Measurements from ENCODE around the gene RSPO3.
"Not testable (repeated sequence)": the region's sequence is repeated elsewhere in the genome, so short reads cannot be mapped to it uniquely, and the experiment has no call there.

RSPO3 gene

DNA sequence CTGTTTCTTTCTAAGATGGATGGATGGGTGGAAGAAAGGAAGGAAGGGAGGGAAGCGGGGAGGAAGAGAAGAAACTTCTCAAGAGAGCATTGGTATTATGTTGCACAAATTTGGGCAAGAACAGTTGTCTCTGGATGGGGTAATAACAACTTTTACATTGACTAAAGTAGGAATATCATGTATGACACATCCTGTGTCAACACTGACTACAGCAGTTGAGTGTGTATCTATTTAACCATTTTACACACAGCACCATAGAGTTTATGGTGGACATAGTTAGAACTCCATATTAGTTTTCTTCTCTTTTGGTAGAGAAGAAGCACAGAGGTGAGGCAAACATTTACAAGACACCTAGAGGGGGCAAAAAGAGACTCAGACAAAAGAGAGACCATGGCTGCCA lies 103.9 kb downstream of the RSPO3 start:
- ATAC-seq = no peak
- TF ChIP-seq ARNTL (CRISPR knock-in tag; IDR thresholded peaks at IDR 0.05; ENCODE audit: borderline replicate concordance, low read depth) (no peak), ZFP30 (CRISPR knock-in tag; IDR thresholded peaks at IDR 0.05) (no peak), ZFP3 (CRISPR knock-in tag; IDR thresholded peaks at IDR 0.05) (no peak), RARB (CRISPR knock-in tag; IDR thresholded peaks at IDR 0.05) (no peak), PPARA (CRISPR knock-in tag; IDR thresholded peaks at IDR 0.05; ENCODE audit: borderline replicate concordance) (no peak), ISL1 (CRISPR knock-in tag; IDR thresholded peaks at IDR 0.05) (no peak), TCF4 (CRISPR knock-in tag; IDR thresholded peaks at IDR 0.05; ENCODE audit: borderline replicate concordance) (no peak), OSR1 (CRISPR knock-in tag; IDR thresholded peaks at IDR 0.05) (no peak), ZNF70 (CRISPR knock-in tag; IDR thresholded peaks at IDR 0.05) (no peak), GLIS3 (CRISPR knock-in tag; IDR thresholded peaks at IDR 0.05) (no peak), ZNF565 (CRISPR knock-in tag; conservative IDR thresholded peaks at IDR 0.05; ENCODE audit: low read depth) (no peak)
- TF ChIP-seq, protein P1, sequence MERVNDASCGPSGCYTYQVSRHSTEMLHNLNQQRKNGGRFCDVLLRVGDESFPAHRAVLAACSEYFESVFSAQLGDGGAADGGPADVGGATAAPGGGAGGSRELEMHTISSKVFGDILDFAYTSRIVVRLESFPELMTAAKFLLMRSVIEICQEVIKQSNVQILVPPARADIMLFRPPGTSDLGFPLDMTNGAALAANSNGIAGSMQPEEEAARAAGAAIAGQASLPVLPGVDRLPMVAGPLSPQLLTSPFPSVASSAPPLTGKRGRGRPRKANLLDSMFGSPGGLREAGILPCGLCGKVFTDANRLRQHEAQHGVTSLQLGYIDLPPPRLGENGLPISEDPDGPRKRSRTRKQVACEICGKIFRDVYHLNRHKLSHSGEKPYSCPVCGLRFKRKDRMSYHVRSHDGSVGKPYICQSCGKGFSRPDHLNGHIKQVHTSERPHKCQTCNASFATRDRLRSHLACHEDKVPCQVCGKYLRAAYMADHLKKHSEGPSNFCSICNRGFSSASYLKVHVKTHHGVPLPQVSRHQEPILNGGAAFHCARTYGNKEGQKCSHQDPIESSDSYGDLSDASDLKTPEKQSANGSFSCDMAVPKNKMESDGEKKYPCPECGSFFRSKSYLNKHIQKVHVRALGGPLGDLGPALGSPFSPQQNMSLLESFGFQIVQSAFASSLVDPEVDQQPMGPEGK (CRISPR knock-in tag; IDR thresholded peaks at IDR 0.05; ENCODE audit: borderline replicate concordance) = no peak
- TF ChIP-seq, protein P2, sequence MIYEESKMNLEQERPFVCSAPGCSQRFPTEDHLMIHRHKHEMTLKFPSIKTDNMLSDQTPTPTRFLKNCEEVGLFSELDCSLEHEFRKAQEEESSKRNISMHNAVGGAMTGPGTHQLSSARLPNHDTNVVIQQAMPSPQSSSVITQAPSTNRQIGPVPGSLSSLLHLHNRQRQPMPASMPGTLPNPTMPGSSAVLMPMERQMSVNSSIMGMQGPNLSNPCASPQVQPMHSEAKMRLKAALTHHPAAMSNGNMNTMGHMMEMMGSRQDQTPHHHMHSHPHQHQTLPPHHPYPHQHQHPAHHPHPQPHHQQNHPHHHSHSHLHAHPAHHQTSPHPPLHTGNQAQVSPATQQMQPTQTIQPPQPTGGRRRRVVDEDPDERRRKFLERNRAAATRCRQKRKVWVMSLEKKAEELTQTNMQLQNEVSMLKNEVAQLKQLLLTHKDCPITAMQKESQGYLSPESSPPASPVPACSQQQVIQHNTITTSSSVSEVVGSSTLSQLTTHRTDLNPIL (CRISPR knock-in tag; IDR thresholded peaks at IDR 0.05; ENCODE audit: low read depth) = no peak

DNA sequence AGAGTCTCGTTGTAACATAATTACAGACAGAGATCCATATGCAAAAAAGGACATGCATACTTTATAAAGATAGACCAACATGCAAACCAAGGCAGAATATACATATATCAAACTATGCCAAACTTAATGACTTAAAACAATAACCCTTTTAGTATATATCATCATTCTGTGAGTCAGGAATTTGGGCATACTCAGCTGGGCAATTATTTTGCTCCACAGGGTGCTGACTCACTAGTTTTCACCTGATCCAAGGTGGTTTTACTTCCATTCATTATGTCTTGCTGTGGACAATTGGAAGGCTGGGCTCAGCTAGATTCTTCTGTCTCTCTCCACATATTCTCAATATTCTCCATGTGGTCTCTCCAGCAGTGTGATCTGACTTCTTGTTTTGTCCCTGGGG lies 107.0 kb downstream of the RSPO3 start:
- ATAC-seq = no peak
- TF ChIP-seq ZFP30 (CRISPR knock-in tag; IDR thresholded peaks at IDR 0.05) (no peak), GLIS3 (CRISPR knock-in tag; IDR thresholded peaks at IDR 0.05) (no peak), ISL1 (CRISPR knock-in tag; IDR thresholded peaks at IDR 0.05) (no peak), OSR1 (CRISPR knock-in tag; IDR thresholded peaks at IDR 0.05) (no peak), CSDC2 (CRISPR knock-in tag; IDR thresholded peaks at IDR 0.05) (no peak), ESRRG (CRISPR knock-in tag; IDR thresholded peaks at IDR 0.05) (no peak), ARNTL (CRISPR knock-in tag; IDR thresholded peaks at IDR 0.05; ENCODE audit: borderline replicate concordance, low read depth) (no peak)
- TF ChIP-seq, protein P1 (CRISPR knock-in tag; IDR thresholded peaks at IDR 0.05; ENCODE audit: borderline replicate concordance) = no peak
- TF ChIP-seq, protein P2 (CRISPR knock-in tag; IDR thresholded peaks at IDR 0.05; ENCODE audit: low read depth) = no peak

DNA sequence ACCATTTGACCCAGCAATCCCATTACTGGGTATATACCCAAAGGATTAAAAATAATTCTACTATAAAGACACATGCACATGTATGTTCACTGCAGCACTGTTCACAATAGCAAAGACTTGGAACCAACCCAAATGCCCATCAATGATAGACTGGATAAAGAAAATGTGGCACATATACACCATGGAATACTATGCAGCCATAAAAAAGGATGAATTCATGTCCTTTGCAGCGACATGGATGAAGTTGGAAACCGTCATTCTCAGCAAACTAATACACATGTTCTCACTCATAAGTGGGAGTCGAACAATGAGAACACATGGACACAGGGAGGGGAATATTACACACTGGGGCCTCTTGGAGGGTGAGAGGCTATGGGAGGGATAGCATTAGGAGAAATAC lies 115.3 kb downstream of the RSPO3 start:
- not testable (repeated sequence) for ATAC-seq

DNA sequence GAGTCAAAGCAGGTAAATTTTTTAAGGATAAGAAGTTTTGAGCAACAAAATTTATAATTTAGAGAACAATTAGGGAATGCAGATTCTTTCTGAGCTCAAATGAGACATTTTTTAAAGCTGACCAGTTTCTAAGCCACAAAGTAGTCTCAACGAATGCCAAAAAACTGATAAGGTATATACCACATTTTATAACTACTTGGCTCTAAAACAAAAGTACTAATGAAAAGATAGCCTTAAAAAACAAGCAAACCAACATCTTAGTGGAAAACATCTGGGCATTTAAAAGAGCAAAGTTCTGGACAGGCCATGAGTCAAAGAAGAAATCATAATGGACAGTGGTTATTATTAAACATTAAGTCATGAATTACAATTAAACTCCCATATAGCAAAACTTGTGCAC lies 125.0 kb downstream of the RSPO3 start:
- ATAC-seq = no peak
- TF ChIP-seq BACH2 (CRISPR knock-in tag; IDR thresholded peaks at IDR 0.05; ENCODE audit: borderline replicate concordance) = no peak
- no peak for TF ChIP-seq CSDC2 (CRISPR knock-in tag; IDR thresholded peaks at IDR 0.05)
- TF ChIP-seq, protein P1 (CRISPR knock-in tag; IDR thresholded peaks at IDR 0.05; ENCODE audit: borderline replicate concordance) = no peak
- no peak for TF ChIP-seq ZNF565 (CRISPR knock-in tag; conservative IDR thresholded peaks at IDR 0.05; ENCODE audit: low read depth)
- TF ChIP-seq OSR1 (CRISPR knock-in tag; IDR thresholded peaks at IDR 0.05) = no peak
- TF ChIP-seq, protein P3, sequence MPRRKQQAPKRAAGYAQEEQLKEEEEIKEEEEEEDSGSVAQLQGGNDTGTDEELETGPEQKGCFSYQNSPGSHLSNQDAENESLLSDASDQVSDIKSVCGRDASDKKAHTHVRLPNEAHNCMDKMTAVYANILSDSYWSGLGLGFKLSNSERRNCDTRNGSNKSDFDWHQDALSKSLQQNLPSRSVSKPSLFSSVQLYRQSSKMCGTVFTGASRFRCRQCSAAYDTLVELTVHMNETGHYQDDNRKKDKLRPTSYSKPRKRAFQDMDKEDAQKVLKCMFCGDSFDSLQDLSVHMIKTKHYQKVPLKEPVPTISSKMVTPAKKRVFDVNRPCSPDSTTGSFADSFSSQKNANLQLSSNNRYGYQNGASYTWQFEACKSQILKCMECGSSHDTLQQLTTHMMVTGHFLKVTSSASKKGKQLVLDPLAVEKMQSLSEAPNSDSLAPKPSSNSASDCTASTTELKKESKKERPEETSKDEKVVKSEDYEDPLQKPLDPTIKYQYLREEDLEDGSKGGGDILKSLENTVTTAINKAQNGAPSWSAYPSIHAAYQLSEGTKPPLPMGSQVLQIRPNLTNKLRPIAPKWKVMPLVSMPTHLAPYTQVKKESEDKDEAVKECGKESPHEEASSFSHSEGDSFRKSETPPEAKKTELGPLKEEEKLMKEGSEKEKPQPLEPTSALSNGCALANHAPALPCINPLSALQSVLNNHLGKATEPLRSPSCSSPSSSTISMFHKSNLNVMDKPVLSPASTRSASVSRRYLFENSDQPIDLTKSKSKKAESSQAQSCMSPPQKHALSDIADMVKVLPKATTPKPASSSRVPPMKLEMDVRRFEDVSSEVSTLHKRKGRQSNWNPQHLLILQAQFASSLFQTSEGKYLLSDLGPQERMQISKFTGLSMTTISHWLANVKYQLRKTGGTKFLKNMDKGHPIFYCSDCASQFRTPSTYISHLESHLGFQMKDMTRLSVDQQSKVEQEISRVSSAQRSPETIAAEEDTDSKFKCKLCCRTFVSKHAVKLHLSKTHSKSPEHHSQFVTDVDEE (CRISPR knock-in tag; IDR thresholded peaks at IDR 0.05) = no peak
- TF ChIP-seq ZNF8 (CRISPR knock-in tag; IDR thresholded peaks at IDR 0.05) = no peak
- TF ChIP-seq TOX (CRISPR knock-in tag; IDR thresholded peaks at IDR 0.05; ENCODE audit: borderline replicate concordance) = no peak
- TF ChIP-seq ZFP3 (CRISPR knock-in tag; IDR thresholded peaks at IDR 0.05) = no peak
- no peak for TF ChIP-seq ARNTL (CRISPR knock-in tag; IDR thresholded peaks at IDR 0.05; ENCODE audit: borderline replicate concordance, low read depth)
- TF ChIP-seq PPARA (CRISPR knock-in tag; IDR thresholded peaks at IDR 0.05; ENCODE audit: borderline replicate concordance) = no peak
- TF ChIP-seq, protein P4, sequence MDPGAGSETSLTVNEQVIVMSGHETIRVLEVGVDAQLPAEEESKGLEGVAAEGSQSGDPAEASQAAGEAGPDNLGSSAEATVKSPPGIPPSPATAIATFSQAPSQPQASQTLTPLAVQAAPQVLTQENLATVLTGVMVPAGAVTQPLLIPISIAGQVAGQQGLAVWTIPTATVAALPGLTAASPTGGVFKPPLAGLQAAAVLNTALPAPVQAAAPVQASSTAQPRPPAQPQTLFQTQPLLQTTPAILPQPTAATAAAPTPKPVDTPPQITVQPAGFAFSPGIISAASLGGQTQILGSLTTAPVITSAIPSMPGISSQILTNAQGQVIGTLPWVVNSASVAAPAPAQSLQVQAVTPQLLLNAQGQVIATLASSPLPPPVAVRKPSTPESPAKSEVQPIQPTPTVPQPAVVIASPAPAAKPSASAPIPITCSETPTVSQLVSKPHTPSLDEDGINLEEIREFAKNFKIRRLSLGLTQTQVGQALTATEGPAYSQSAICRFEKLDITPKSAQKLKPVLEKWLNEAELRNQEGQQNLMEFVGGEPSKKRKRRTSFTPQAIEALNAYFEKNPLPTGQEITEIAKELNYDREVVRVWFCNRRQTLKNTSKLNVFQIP (CRISPR knock-in tag; IDR thresholded peaks at IDR 0.05; ENCODE audit: borderline replicate concordance, low read depth) = no peak
- no peak for TF ChIP-seq TCF4 (CRISPR knock-in tag; IDR thresholded peaks at IDR 0.05; ENCODE audit: borderline replicate concordance)

Data from SK-N-SH treated with all-trans-retinoic acid at 6 μM for 48 hours (cell line).